Liver (tissue), 9 donors: ENCODE data around the gene GABRB1. TPM values are rescaled to one million over a fixed set of nuclear protein-coding genes. Genes with fewer than 3 reads are reported as not detected.

Experiments used
- DNase-seq: peaks from one replicate; pipeline ENCODE4 v3.0.0-alpha.2; 2017; ENCODE audit warnings: low spot score
- H3K27ac ChIP-seq, 2 donors: one replicate each; pipeline ENCODE4 v1.7.0; 2013; ENCODE audit warnings: inconsistent platforms in 2 of 2, low read length in 2 of 2, control low read depth in 1 of 2, low read depth in 1 of 2, mild to moderate bottlenecking in 1 of 2
- H3K27me3 ChIP-seq, 4 donors: one replicate each; pipeline versions ENCODE4 v1.6.1 to v1.7.0; 2013; ENCODE audit warnings: low read length in 3 of 4, inconsistent platforms in 1 of 4, mild to moderate bottlenecking in 1 of 4, moderate library complexity in 1 of 4; ENCODE audit not compliant: control insufficient read depth in 4 of 4, insufficient read depth in 4 of 4
- H3K36me3 ChIP-seq, 4 donors: one replicate each; pipeline versions ENCODE4 v1.6.1 to v1.7.0; 2013; ENCODE audit warnings: low read length in 3 of 4, mild to moderate bottlenecking in 3 of 4, low read depth in 1 of 4, moderate library complexity in 1 of 4; ENCODE audit not compliant: control insufficient read depth in 4 of 4, insufficient read depth in 3 of 4
- H3K4me1 ChIP-seq, 4 donors: one replicate each; pipeline versions ENCODE4 v1.6.1 to v1.7.0; 2013; ENCODE audit warnings: low read length in 3 of 4, mild to moderate bottlenecking in 3 of 4, moderate library complexity in 1 of 4; ENCODE audit not compliant: control insufficient read depth in 4 of 4, insufficient read depth in 4 of 4
- H3K4me3 ChIP-seq, 3 donors: one replicate each; pipeline versions ENCODE4 v1.6.1 to v1.7.0; 2013; ENCODE audit warnings: low read length in 3 of 3, control low read depth in 1 of 3, low read depth in 1 of 3, mild to moderate bottlenecking in 1 of 3
- H3K9ac ChIP-seq, 2 donors: one replicate each; pipeline ENCODE4 v1.7.0; 2013; ENCODE audit warnings: low read length in 2 of 2, mild to moderate bottlenecking in 2 of 2, moderate library complexity in 2 of 2, control low read depth in 1 of 2, low read depth in 1 of 2
- H3K9me3 ChIP-seq, 4 donors: one replicate each; pipeline versions ENCODE4 v1.6.1 to v1.7.0; 2013; ENCODE audit warnings: low read length in 3 of 4; ENCODE audit not compliant: control insufficient read depth in 4 of 4
- ATF3 ChIP-seq: IDR thresholded peaks from 2 replicates; pipeline ENCODE4 v1.6.1; 2016; ENCODE audit warnings: antibody characterized with exemption
- EGR1 ChIP-seq, 2 donors: IDR thresholded peaks; 2 replicates each; pipeline ENCODE4 v1.6.1; 2016 to 2018; ENCODE audit warnings: antibody characterized with exemption in 2 of 2, low read depth in 2 of 2
- FOXA1 ChIP-seq: IDR thresholded peaks from 2 replicates; pipeline ENCODE4 v1.6.1; 2016; ENCODE audit warnings: antibody characterized with exemption
- FOXA2 ChIP-seq: IDR thresholded peaks from 2 replicates; pipeline ENCODE4 v1.6.1; 2016; ENCODE audit warnings: antibody characterized with exemption
- GABPA ChIP-seq, 2 donors: IDR thresholded peaks in 1 of 2; conservative IDR thresholded peaks in 1 of 2; 2 replicates each; pipeline ENCODE4 v1.6.1; 2016; ENCODE audit warnings: antibody characterized with exemption in 2 of 2, mild to moderate bottlenecking in 1 of 2, moderate library complexity in 1 of 2
- HNF4A ChIP-seq, 2 donors: conservative IDR thresholded peaks; 2 replicates each; pipeline ENCODE4 v1.6.1; 2016; ENCODE audit warnings: antibody characterized with exemption in 2 of 2, mild to moderate bottlenecking in 2 of 2
- HNF4G ChIP-seq: IDR thresholded peaks from 2 replicates; pipeline ENCODE4 v1.6.1; 2016; ENCODE audit warnings: antibody characterized with exemption
- JUND ChIP-seq, 2 donors: IDR thresholded peaks; 2 replicates each; pipeline ENCODE4 v1.6.1; 2016; ENCODE audit warnings: antibody characterized with exemption in 2 of 2
- MAX ChIP-seq: IDR thresholded peaks from 2 replicates; pipeline ENCODE4 v1.6.1; 2016; ENCODE audit warnings: antibody characterized with exemption
- NR2F2 ChIP-seq: IDR thresholded peaks from 2 replicates; pipeline ENCODE4 v1.6.1; 2016; ENCODE audit warnings: antibody characterized with exemption
- RAD21 ChIP-seq, 2 donors: IDR thresholded peaks; 2 replicates each; pipeline ENCODE4 v1.6.1; 2016; ENCODE audit warnings: antibody characterized with exemption in 2 of 2, mild to moderate bottlenecking in 2 of 2
- REST ChIP-seq: IDR thresholded peaks from 2 replicates; pipeline ENCODE4 v1.6.1; 2016; ENCODE audit warnings: antibody characterized with exemption, mild to moderate bottlenecking
- SP1 ChIP-seq: IDR thresholded peaks from 2 replicates; pipeline ENCODE4 v1.6.1; 2018; ENCODE audit warnings: antibody characterized with exemption, mild to moderate bottlenecking
- TAF1 ChIP-seq: conservative IDR thresholded peaks from 2 replicates; pipeline ENCODE4 v1.6.1; 2016; ENCODE audit warnings: antibody characterized with exemption, mild to moderate bottlenecking
- YY1 ChIP-seq: IDR thresholded peaks from 2 replicates; pipeline ENCODE4 v1.6.1; 2016; ENCODE audit warnings: antibody characterized with exemption, mild to moderate bottlenecking
- WGBS: extraction: QIAGEN DNeasy Blood & Tissue Kit; methylation state at CpG from one replicate; pipeline ENCODE4 v1.1.7; 2013; 5-methylcytosine and 5-hydroxymethylcytosine counted together
- polyA plus RNA-seq, 2 donors: library from polyadenylated mRNA; stranded (reverse) in 1 of 2; unstranded in 1 of 2; fragments of 200-250 nt in 1 of 2; fragments of >200 nt in 1 of 2; fragmentation: Nextera tagmentation in 1 of 2; extraction: Ambion mirVana in 1 of 2; gene quantifications; one replicate each; pipeline versions ENCODE4 v1.2.1 to v1.2.3, GENCODE V29; 2013 to 2015
- total RNA-seq, 2 donors: library from RNA; depleted of rRNA; stranded (reverse); fragments of >200 nt; gene quantifications; one replicate each; pipeline ENCODE4 v1.2.3, GENCODE V29; 2014
- TF ChIP-seq, protein P1 (sequence below): IDR thresholded peaks from 2 replicates; pipeline ENCODE4 v1.6.1; 2016; ENCODE audit warnings: antibody characterized with exemption
- TF ChIP-seq, protein P2 (sequence below): fragments of 150-350 bp; IDR thresholded peaks from 2 replicates; pipeline ENCODE4 v1.5.1; 2017; ENCODE audit warnings: improper control_type of control experiment, low read depth, low read length; ENCODE audit not compliant: missing input control
- donor health status: healthy.
- donor health status: healthy.
- donor health status: healthy.
- donor health status: healthy.
- donor health status: healthy.

GABRB1 gene
- total and polyA plus RNA-seq, 4 donors: 0.17 to 1.3 TPM; not detected in 2

- Histone ChIP-seq H3K27me3 (no peaks in the 10 kb centered on the region), H3K36me3 (peaks cover 0 to 2% (median 0%) of the 10 kb centered on the region in 4 donors), H3K27ac (no peak overlapping the region), H3K4me3 (no peak overlapping the region), H3K9me3 (no peaks in the 10 kb centered on the region), H3K9ac (no peak overlapping the region), H3K4me1 (no peaks in the 10 kb centered on the region)
- WGBS: 70% methylated on average over 2 of the region's 2 CpGs
- DNase-seq: no peak
- TF ChIP-seq JUND (IDR thresholded peaks at IDR 0.05): no peak
- TF ChIP-seq MAX: no peak
- no peak for TF ChIP-seq FOXA1
- no peak for TF ChIP-seq RAD21 (IDR thresholded peaks at IDR 0.05)
These were observed 181.7 kb downstream of the GABRB1 start for GRCh38 chr4:47213106-47213505.

- TF ChIP-seq, protein P1, sequence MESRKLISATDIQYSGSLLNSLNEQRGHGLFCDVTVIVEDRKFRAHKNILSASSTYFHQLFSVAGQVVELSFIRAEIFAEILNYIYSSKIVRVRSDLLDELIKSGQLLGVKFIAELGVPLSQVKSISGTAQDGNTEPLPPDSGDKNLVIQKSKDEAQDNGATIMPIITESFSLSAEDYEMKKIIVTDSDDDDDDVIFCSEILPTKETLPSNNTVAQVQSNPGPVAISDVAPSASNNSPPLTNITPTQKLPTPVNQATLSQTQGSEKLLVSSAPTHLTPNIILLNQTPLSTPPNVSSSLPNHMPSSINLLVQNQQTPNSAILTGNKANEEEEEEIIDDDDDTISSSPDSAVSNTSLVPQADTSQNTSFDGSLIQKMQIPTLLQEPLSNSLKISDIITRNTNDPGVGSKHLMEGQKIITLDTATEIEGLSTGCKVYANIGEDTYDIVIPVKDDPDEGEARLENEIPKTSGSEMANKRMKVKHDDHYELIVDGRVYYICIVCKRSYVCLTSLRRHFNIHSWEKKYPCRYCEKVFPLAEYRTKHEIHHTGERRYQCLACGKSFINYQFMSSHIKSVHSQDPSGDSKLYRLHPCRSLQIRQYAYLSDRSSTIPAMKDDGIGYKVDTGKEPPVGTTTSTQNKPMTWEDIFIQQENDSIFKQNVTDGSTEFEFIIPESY: no peak
- TF ChIP-seq SP1: no peak
- TF ChIP-seq TAF1: no peak
- TF ChIP-seq ATF3: no peak
- TF ChIP-seq, protein P2, sequence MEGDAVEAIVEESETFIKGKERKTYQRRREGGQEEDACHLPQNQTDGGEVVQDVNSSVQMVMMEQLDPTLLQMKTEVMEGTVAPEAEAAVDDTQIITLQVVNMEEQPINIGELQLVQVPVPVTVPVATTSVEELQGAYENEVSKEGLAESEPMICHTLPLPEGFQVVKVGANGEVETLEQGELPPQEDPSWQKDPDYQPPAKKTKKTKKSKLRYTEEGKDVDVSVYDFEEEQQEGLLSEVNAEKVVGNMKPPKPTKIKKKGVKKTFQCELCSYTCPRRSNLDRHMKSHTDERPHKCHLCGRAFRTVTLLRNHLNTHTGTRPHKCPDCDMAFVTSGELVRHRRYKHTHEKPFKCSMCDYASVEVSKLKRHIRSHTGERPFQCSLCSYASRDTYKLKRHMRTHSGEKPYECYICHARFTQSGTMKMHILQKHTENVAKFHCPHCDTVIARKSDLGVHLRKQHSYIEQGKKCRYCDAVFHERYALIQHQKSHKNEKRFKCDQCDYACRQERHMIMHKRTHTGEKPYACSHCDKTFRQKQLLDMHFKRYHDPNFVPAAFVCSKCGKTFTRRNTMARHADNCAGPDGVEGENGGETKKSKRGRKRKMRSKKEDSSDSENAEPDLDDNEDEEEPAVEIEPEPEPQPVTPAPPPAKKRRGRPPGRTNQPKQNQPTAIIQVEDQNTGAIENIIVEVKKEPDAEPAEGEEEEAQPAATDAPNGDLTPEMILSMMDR: no peak
- no peak for TF ChIP-seq EGR1 (IDR thresholded peaks at IDR 0.05; ENCODE audit: low read depth in 2 of 2)
- TF ChIP-seq HNF4G: no peak
- TF ChIP-seq FOXA1: no peak
- TF ChIP-seq YY1: no peak
- TF ChIP-seq MAX: no peak
- TF ChIP-seq HNF4A (conservative IDR thresholded peaks at IDR 0.05): no peak
- TF ChIP-seq REST: no peak
- TF ChIP-seq NR2F2: no peak
- TF ChIP-seq RAD21 (IDR thresholded peaks at IDR 0.05): no peak
- no peak for TF ChIP-seq FOXA2
- no peak for TF ChIP-seq JUND (IDR thresholded peaks at IDR 0.05)
- TF ChIP-seq GABPA (IDR thresholded peaks at IDR 0.05 in 1 of 2, conservative IDR thresholded peaks at IDR 0.05 in 1 of 2): no peak
- H3K4me1 ChIP-seq: no peaks in the 10 kb centered on the region
These were observed 182.2 kb downstream of the GABRB1 start for GRCh38 chr4:47213539-47213938.

More at GRCh38 chr4:47213539-47213938, 182.2 kb downstream of the GABRB1 start:
- WGBS: 78% methylated on average over 1 of the region's 1 CpG
- DNase-seq: no peak
- H3K27me3 ChIP-seq: no peaks in the 10 kb centered on the region
- no peak overlapping the region for H3K4me3 ChIP-seq
- H3K27ac ChIP-seq: no peak overlapping the region
- H3K9ac ChIP-seq: no peak overlapping the region
- H3K36me3 ChIP-seq: peaks cover 0 to 2% (median 0%) of the 10 kb centered on the region in 4 donors
- H3K9me3 ChIP-seq: no peaks in the 10 kb centered on the region
